H54 (cell line): ENCODE data around the gene RTN4R.

ENCODE experiments used
- DNase-seq: peaks from one replicate; pipeline ENCODE4 v3.0.0; 2011; ENCODE audit warnings: low spot score, mixed read lengths; ENCODE audit not compliant: insufficient read length
- FAIRE-seq: peaks from 3 replicates; lab custom pipeline; 2011; peaks lifted over from hg19 to GRCh38; lab: Jason Lieb, UNC
- POLR2A ChIP-seq: IDR thresholded peaks from 2 replicates; pipeline ENCODE4 v1.6.1; 2011; ENCODE audit warnings: low read depth, mild to moderate bottlenecking, low read length

Gene RTN4R

GRCh38 chr22:20194681-20195593 lies 73.2 kb downstream of the RTN4R start:
- no peak for TF ChIP-seq POLR2A
- DNase-seq (no peak), FAIRE-seq (no peak)

DNA sequence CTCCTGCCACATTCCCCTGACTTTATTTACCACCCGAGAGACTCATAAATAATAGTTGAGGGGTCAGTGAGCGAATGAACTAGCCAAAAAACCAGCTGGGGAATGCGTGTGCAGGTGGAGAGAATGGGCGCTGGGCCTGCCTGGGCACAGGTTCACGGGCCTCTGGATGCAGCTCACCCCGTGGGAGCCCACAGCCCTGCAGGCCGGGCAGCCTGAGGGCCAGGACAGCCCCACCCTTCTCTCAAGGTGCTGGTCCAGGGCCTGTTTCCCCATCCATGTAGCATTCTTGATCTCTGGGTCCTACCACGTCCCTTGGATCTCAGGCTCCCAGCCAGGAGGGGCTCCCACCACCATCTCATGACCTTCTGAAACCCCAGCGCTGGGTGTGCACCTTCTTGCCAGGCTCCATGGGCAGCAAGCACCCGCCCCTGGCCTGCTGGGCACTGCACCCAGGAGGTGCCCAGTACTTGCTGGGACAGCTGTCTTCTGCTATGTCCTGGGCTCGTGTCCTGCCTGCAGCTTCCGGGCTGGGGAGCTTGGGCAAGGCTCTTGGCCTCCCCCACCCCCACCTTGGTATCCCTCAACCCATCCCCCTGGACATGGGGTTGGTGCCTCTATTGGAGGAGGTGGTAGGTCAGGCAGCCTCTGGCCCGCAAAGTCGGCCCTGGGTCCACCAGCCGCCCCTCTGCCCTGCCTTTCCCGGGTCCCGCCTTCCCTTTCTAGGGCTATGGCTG lies 74.2 kb downstream of the RTN4R start:
- DNase-seq (no peak), FAIRE-seq (no peak)
- no peak for TF ChIP-seq POLR2A

DNA sequence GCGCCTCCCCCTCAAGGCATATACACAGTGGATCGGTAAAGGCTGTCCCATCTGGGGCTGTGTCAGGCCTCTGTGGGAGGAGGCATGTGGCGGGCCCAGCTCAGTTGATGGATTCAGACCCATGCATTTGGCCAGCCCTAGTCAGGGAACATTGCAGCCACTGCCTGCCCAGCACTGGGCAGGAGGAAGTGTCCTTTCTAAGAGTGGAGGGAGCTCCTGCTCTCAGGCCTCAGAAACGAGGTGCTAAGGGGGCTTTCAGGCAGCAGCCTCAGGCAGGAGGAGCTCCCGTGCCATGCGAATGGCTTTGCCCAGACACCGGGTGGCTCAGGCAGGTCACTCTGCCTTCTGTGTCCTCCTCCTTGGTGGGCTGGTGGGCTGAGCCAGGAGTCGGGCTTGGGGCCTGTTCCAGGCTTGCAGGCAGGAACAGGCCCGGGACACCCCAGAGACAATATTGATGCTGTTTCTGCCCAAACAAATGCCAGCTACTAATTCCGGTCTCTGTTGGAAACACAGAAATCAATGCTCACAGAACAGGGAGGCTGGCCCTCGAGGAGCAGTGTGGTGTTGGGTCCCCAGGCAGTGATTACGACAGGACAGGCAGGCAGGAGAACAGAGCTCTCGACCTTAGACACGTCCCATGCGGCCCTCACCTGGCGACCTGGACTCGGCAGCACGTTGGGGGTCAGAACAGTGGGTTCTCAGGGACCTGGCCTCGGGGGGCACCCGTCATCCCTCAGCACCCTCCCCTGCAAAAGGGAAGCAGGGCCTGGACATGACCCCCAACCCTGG lies 75.0 kb downstream of the RTN4R start:
- no peak for TF ChIP-seq POLR2A
- FAIRE-seq (no peak), DNase-seq (no peak)

DNA sequence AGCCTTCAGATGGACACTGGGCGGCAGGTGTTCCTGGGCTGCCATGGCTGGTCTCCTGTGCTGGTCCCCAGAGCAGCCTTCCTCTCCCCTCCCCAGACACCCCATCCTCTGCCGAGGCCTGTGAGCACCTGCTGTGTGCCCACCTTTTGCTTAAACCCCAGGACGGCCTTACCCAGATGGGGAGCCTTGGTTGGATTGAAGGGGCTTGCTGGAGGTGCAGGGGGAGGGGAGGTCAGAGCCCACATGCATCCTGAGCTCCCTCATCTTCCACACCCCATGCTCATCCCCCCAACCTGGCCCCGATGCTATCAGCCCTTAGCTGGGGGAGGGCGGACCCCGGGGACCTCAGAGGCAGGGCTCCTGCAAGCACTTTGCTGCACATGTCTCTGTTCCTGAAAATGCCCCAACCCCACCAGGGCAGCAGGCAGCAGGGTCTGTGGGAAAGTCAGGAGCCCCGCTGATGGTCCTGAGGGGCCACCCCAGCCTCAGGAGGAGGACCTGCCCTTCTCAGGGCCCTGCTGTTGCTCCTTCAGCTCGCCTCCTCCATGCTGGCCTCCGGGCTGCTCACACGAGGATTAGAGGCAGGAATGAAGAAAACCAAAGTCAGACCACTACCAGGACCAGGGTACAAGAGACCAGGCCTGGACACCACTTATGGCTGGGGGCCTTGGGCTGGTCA lies 75.7 kb downstream of the RTN4R start:
- DNase-seq (no peak), FAIRE-seq (no peak)
- TF ChIP-seq POLR2A = no peak

DNA sequence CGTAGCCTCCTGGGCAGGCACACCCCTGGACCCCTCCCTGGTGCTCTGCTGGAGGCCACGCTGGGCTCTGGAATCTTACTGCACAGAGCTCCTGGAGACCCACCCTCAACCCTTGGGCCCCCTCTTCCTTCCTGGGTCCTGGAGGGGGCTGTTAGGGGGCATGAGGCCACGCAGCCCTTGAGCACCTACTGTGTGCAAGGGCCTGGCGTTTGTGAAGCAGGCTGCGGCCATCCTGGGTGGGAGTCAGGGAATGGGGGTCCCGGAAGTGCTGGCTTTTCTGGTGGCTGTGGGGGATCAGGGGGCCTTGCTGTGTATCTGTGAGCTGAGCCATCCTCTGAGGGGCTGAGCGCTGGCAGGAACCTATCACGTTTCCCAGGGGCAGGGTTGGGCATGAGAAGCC lies 76.3 kb downstream of the RTN4R start:
- FAIRE-seq (no peak), DNase-seq (no peak)
- no peak for TF ChIP-seq POLR2A
